ENCODE data around the gene CACNG4. TPM values are rescaled to one million over a fixed set of nuclear protein-coding genes. Genes with fewer than 3 reads are reported as not detected.

Gene CACNG4
- total and polyA plus RNA-seq, 9 of the 15 experiments (the other 6 are each of a cell fraction or from before 2014, with no cell fraction given) = 0.07 TPM; not detected in 8

DNA sequence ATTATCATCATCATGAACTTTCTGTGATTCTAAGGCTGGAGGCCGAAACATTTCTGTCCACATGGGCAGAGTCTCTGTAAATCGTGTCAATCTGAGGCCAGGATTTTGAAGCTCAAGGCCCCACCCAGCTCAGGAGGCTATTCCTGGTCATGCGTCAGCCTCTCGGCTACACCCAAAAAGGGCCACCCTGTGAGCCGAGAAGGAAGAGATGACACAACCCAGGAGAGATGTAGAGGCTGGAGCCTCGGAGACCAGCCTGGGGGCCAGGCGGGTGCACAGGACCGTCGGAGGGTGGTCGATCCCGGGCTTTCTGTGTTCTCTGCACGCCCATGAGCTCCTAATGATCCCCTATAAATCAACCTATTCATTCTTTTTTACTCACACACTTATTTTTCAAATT, 78.8 kb downstream of the CACNG4 start:
- ATAC-seq = no peak
- H3K27me3 ChIP-seq (ENCODE audit: control insufficient read depth in 2 of 2, insufficient read depth in 2 of 2, low read length in 2 of 2) = peaks cover 29 to 69% of the 10 kb centered on the region in 2 experiments
- H3K4me3 ChIP-seq = no peak overlapping the region
- WGBS (ENCODE audit: insufficient coverage, low coverage, missing lambda C conversion rate) = under 1% methylated on average over 10 of the region's 12 CpGs
- no peaks in the 10 kb centered on the region for H3K9me1 ChIP-seq (ENCODE audit: control insufficient read depth, insufficient read depth, low read length)
- TF ChIP-seq ATF7 (IDR thresholded peaks at IDR 0.05) (no peak), NRF1 (conservative IDR thresholded peaks at IDR 0.05 in 1 of 2, IDR thresholded peaks at IDR 0.05 in 1 of 2) (peak in 1 of 2 experiments; percentile 29; a peak in 1 of 4 replicates)
- no peak for FAIRE-seq
- H3K79me2 ChIP-seq (ENCODE audit: control insufficient read depth, insufficient read depth, low read length) = no peaks in the 10 kb centered on the region
- H3K4me1 ChIP-seq (replicated peaks in 1 of 2; ENCODE audit: control insufficient read depth in 2 of 2, insufficient read depth in 2 of 2, low read length in 2 of 2) = peaks cover 0 to 8% of the 10 kb centered on the region in 2 experiments; a peak in 2 of 5 replicates
- H3K9me3 ChIP-seq (replicated peaks; ENCODE audit: control insufficient read depth, insufficient read depth, low read depth, low read length) = no peaks in the 10 kb centered on the region
- no peak overlapping the region for H2AFZ ChIP-seq (ENCODE audit: low read depth, low read length)
- no peaks in the 10 kb centered on the region for H3K36me3 ChIP-seq (ENCODE audit: control insufficient read depth, insufficient read depth, low read length)
- BruUV-seq (replicated peaks) = no TSS peak
- ChIA-PET CTCF (ENCODE audit: low intra/inter-chr PET ratio) (no interaction called here), POLR2A (interaction anchor here (0.7 to 1.0 kb wide), 2 partner anchors 33 to 1204 kb away, joined by 3 read pairs; no protein-coding TSS in a partner anchor)
- intact Hi-C loops (cut with micrococcal nuclease) (no loop called here), in situ Hi-C loops (cut with MboI) (no loop called here)
- H3K4me2 ChIP-seq (ENCODE audit: insufficient read depth, low read length) = no peak overlapping the region
- H4K20me1 ChIP-seq (replicated peaks; ENCODE audit: control insufficient read depth, insufficient read depth, low read length) = no peaks in the 10 kb centered on the region
- no peak for DNase-seq (ENCODE audit: extremely low read depth in 1 of 4, low spot score in 3 of 4)
- no peak overlapping the region for H3K27ac ChIP-seq (ENCODE audit: extremely low read depth, low read depth, low read length)
- no peak overlapping the region for H3K9ac ChIP-seq (ENCODE audit: insufficient read depth in 1 of 2, low read depth in 2 of 2, low read length in 2 of 2)

- H2AFZ ChIP-seq (ENCODE audit: low read depth, low read length) = no peak within 1 kb of the TSS
- in situ Hi-C loops (cut with MboI) = no loop called here
- DNase-seq (ENCODE audit: extremely low read depth in 1 of 4, low spot score in 3 of 4) (no peak), ATAC-seq (no peak; the same call in 1 of the 3 replicates), FAIRE-seq (no peak)
- peaks cover 0 to 8% of the 10 kb centered on the region in 2 experiments; a peak in 2 of 5 replicates for H3K4me1 ChIP-seq (replicated peaks in 1 of 2; ENCODE audit: control insufficient read depth in 2 of 2, insufficient read depth in 2 of 2, low read length in 2 of 2)
- ChIA-PET CTCF (ENCODE audit: low intra/inter-chr PET ratio) (no interaction called here), POLR2A (interaction anchor here (0.6 to 1.5 kb wide), 3 partner anchors 25 to 175 kb away, joined by 3 read pairs; no protein-coding TSS in a partner anchor)
- H3K9me3 ChIP-seq (replicated peaks; ENCODE audit: control insufficient read depth, insufficient read depth, low read depth, low read length) = no peaks in the 10 kb centered on the region
- no peaks in the 10 kb centered on the region for H3K36me3 ChIP-seq (ENCODE audit: control insufficient read depth, insufficient read depth, low read length)
- intact Hi-C loops (cut with micrococcal nuclease) = no loop called here
- no peaks in the 10 kb centered on the region for H4K20me1 ChIP-seq (replicated peaks; ENCODE audit: control insufficient read depth, insufficient read depth, low read length)
- 3% methylated on average over 29 of the region's 32 CpGs for WGBS (ENCODE audit: insufficient coverage, low coverage, missing lambda C conversion rate)
- no peaks in the 10 kb centered on the region for H3K9me1 ChIP-seq (ENCODE audit: control insufficient read depth, insufficient read depth, low read length)
- H3K4me3 ChIP-seq = no peak within 1 kb of the TSS
- no peak within 1 kb of the TSS for H3K9ac ChIP-seq (ENCODE audit: insufficient read depth in 1 of 2, low read depth in 2 of 2, low read length in 2 of 2)
- no TSS peak for BruUV-seq (replicated peaks)
- no peak within 1 kb of the TSS for H3K27ac ChIP-seq (ENCODE audit: extremely low read depth, low read depth, low read length)
- H3K27me3 ChIP-seq (ENCODE audit: control insufficient read depth in 2 of 2, insufficient read depth in 2 of 2, low read length in 2 of 2) = peaks cover 29 to 69% of the 10 kb centered on the region in 2 experiments
- no peak within 1 kb of the TSS for H3K4me2 ChIP-seq (ENCODE audit: insufficient read depth, low read length)
- no peaks in the 10 kb centered on the region for H3K79me2 ChIP-seq (ENCODE audit: control insufficient read depth, insufficient read depth, low read length)
- TF ChIP-seq, protein P1, sequence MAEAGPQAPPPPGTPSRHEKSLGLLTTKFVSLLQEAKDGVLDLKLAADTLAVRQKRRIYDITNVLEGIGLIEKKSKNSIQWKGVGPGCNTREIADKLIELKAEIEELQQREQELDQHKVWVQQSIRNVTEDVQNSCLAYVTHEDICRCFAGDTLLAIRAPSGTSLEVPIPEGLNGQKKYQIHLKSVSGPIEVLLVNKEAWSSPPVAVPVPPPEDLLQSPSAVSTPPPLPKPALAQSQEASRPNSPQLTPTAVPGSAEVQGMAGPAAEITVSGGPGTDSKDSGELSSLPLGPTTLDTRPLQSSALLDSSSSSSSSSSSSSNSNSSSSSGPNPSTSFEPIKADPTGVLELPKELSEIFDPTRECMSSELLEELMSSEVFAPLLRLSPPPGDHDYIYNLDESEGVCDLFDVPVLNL (CRISPR knock-in tag; IDR thresholded peaks at IDR 0.05; ENCODE audit: low read depth) = no peak
- TF ChIP-seq CBX1 (IDR thresholded peaks at IDR 0.05; ENCODE audit: low read depth) (no peak), NR2C2 (CRISPR knock-in tag; IDR thresholded peaks at IDR 0.05) (no peak), NR2C2 (tag; IDR thresholded peaks at IDR 0.05) (no peak), HDGF (IDR thresholded peaks at IDR 0.05) (no peak), ZFP91 (CRISPR knock-in tag; IDR thresholded peaks at IDR 0.05) (no peak), SMARCE1 (IDR thresholded peaks at IDR 0.05) (no peak), RFX5 (IDR thresholded peaks at IDR 0.05; ENCODE audit: low read depth, low read length) (no peak)
- TF ChIP-seq, protein P2, sequence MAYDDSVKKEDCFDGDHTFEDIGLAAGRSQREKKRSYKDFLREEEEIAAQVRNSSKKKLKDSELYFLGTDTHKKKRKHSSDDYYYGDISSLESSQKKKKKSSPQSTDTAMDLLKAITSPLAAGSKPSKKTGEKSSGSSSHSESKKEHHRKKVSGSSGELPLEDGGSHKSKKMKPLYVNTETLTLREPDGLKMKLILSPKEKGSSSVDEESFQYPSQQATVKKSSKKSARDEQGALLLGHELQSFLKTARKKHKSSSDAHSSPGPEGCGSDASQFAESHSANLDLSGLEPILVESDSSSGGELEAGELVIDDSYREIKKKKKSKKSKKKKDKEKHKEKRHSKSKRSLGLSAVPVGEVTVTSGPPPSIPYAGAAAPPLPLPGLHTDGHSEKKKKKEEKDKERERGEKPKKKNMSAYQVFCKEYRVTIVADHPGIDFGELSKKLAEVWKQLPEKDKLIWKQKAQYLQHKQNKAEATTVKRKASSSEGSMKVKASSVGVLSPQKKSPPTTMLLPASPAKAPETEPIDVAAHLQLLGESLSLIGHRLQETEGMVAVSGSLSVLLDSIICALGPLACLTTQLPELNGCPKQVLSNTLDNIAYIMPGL (CRISPR knock-in tag; IDR thresholded peaks at IDR 0.05) = no peak
These were observed 79.7 kb downstream of the CACNG4 start, which contains the start of gene CACNG1 for GRCh38 chr17:67044016-67044772. TSS of gene CACNG1 (plus strand) at chr17:67044554. CDS start at chr17:67044661, 107 bp downstream.

Data from K562 (cell line).